Glomerular endothelial cell (primary cell): Measurements from ENCODE around the gene CD37. TPM values are rescaled to one million over a fixed set of nuclear protein-coding genes. Genes with fewer than 3 reads are reported as not detected.
"Not testable (repeated sequence)": the region's sequence is repeated elsewhere in the genome, so short reads cannot be mapped to it uniquely, and the experiment has no call there.

Source experiments
- DNase-seq: peaks from one replicate; pipeline ENCODE4 v3.0.0-alpha.2; 2011; ENCODE audit warnings: low read depth, low spot score; ENCODE audit errors: extremely low read depth
- total RNA-seq: library from RNA; depleted of rRNA; stranded (reverse); fragments of >200 nt; gene quantifications from 2 replicates; pipeline ENCODE4 v1.2.3, GENCODE V29; 2015

Gene CD37
- not detected in 2 replicates for total RNA-seq

GRCh38 chr19:49335071-49335783, at the start of gene CD37:
TSS of gene CD37 (plus strand) at chr19:49335406. CDS start at chr19:49335541, 135 bp downstream.
- DNase-seq, result no peak

GRCh38 chr19:49287141-49287770, 48.0 kb upstream of the CD37 start:
- no peak for DNase-seq

GRCh38 chr19:49288205-49288604, 47.0 kb upstream of the CD37 start:
- DNase-seq, result not testable (repeated sequence)

GRCh38 chr19:49289286-49289685, 45.9 kb upstream of the CD37 start:
- not testable (repeated sequence) for DNase-seq

GRCh38 chr19:49290517-49290916, 44.7 kb upstream of the CD37 start:
- DNase-seq, result no peak

- no peak for DNase-seq
Measured at GRCh38 chr19:49294401-49294800, 40.8 kb upstream of the CD37 start.

- DNase-seq, result no peak
Measured at GRCh38 chr19:49295208-49295880, 39.9 kb upstream of the CD37 start.

GRCh38 chr19:49297403-49297802, 37.8 kb upstream of the CD37 start:
- no peak for DNase-seq

GRCh38 chr19:49298653-49299052, 36.6 kb upstream of the CD37 start:
- DNase-seq, result not testable (repeated sequence)

GRCh38 chr19:49301165-49301865, 33.9 kb upstream of the CD37 start:
- DNase-seq, result no peak

GRCh38 chr19:49301866-49302252, 33.3 kb upstream of the CD37 start:
- DNase-seq, result no peak

GRCh38 chr19:49306734-49307133, 28.5 kb upstream of the CD37 start:
- not testable (repeated sequence) for DNase-seq

- no peak for DNase-seq
Measured at GRCh38 chr19:49309087-49309486, 26.1 kb upstream of the CD37 start.

- DNase-seq, result no peak
Measured at GRCh38 chr19:49315111-49315510, 20.1 kb upstream of the CD37 start.

GRCh38 chr19:49316284-49316683, 18.9 kb upstream of the CD37 start:
- DNase-seq, result no peak

- DNase-seq, result no peak
Measured at GRCh38 chr19:49318296-49318695, 16.9 kb upstream of the CD37 start.

GRCh38 chr19:49324801-49325576, 10.2 kb upstream of the CD37 start, which contains the start of gene SLC6A16:
TSS of gene SLC6A16 (minus strand) at chr19:49325191. CDS start at chr19:49311347, 13,844 bp downstream.
- no peak for DNase-seq

- not testable (repeated sequence) for DNase-seq
Measured at GRCh38 chr19:49325756-49326155, 9.4 kb upstream of the CD37 start.

- DNase-seq, result no peak
Measured at GRCh38 chr19:49326165-49326704, 9.0 kb upstream of the CD37 start.
